Neural cell (in vitro differentiated cells): ENCODE data around the gene RAB3B.

Experiments used
- EZH2 ChIP-seq: fragments of 200-600, 300-800 bp; shearing (Covaris generic), sonication (generic); IDR thresholded peaks from 2 replicates; pipeline ENCODE4 v1.6.1; 2014; ENCODE audit warnings: antibody characterized with exemption, low read length, borderline replicate concordance, mild to moderate bottlenecking; ENCODE audit not compliant: insufficient read depth, poor library complexity, severe bottlenecking
- MXI1 ChIP-seq: fragments of 450-650 bp; conservative IDR thresholded peaks from 2 replicates; pipeline ENCODE4 v1.6.1; 2014; ENCODE audit warnings: antibody characterized with exemption, mild to moderate bottlenecking; ENCODE audit not compliant: poor library complexity, severe bottlenecking
- SMC3 ChIP-seq: fragments of 450-650 bp; conservative IDR thresholded peaks from 2 replicates; pipeline ENCODE4 v1.6.1; 2014; ENCODE audit warnings: antibody characterized with exemption, mild to moderate bottlenecking, moderate library complexity; ENCODE audit not compliant: poor library complexity
- TF ChIP-seq, protein P1 (sequence below): fragments of 450-650 bp; IDR thresholded peaks from 2 replicates; pipeline ENCODE4 v1.5.1; 2014; ENCODE audit warnings: antibody characterized with exemption, mild to moderate bottlenecking, moderate library complexity; ENCODE audit not compliant: poor library complexity, severe bottlenecking

DNA sequence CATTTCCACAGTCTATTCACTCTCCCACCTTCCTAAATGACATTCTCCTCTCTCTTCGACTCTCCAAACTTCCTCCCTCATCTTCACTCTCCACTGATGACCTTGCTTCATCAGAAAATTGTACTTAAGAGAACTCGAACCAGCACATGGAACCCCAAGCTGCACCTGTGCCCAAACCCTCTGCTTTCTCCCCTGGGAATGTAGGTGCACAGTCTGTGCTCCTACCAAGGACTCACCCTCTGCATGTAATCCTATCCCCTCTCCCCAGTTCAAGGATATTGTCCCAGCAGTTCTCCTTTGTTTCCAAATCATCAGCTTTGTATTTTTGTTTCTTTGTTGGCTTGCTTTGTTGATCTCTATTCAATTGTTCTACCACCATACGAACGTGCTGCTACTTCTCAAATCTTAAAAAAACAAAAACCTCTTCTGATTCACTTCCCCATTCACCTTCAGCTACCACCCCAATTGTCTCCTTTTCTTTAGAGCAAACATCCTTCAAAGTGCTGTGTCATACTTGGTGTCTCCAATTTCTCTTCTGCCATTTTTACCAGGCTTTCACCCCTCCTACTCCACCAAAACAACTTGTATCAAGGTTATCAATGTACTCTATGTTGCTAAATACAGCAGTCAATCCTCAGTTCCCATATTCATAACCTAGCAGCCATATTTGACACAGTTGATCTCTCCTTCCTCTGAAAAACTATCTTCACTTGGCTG lies 26.8 kb downstream of the RAB3B start:
- TF ChIP-seq, protein P1, sequence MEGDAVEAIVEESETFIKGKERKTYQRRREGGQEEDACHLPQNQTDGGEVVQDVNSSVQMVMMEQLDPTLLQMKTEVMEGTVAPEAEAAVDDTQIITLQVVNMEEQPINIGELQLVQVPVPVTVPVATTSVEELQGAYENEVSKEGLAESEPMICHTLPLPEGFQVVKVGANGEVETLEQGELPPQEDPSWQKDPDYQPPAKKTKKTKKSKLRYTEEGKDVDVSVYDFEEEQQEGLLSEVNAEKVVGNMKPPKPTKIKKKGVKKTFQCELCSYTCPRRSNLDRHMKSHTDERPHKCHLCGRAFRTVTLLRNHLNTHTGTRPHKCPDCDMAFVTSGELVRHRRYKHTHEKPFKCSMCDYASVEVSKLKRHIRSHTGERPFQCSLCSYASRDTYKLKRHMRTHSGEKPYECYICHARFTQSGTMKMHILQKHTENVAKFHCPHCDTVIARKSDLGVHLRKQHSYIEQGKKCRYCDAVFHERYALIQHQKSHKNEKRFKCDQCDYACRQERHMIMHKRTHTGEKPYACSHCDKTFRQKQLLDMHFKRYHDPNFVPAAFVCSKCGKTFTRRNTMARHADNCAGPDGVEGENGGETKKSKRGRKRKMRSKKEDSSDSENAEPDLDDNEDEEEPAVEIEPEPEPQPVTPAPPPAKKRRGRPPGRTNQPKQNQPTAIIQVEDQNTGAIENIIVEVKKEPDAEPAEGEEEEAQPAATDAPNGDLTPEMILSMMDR, result no peak
- TF ChIP-seq SMC3, result no peak
- TF ChIP-seq MXI1, result no peak
- TF ChIP-seq EZH2, result no peak
